ENCODE measurements around the gene WWOX. TPM values are rescaled to one million over a fixed set of nuclear protein-coding genes. Genes with fewer than 3 reads are reported as not detected.

Gene WWOX
- polyA plus RNA-seq, 1 donor (not counting 4 experiments of a cell fraction or from before 2014, with no cell fraction given): 5.1 TPM

GRCh38 chr16:78060809-78061208, 38.6 kb upstream of the WWOX start:
- no peak overlapping the region for H3K27ac ChIP-seq (ENCODE audit: control insufficient read depth, insufficient read depth, low read length)
- no peaks in the 10 kb centered on the region for H3K36me3 ChIP-seq (ENCODE audit: control insufficient read depth in 2 of 2, extremely low read depth in 1 of 2, insufficient read depth in 2 of 2, low read length in 2 of 2)
- H4K20me1 ChIP-seq (ENCODE audit: control insufficient read depth, extremely low read depth, insufficient read depth, low read length): no peaks in the 10 kb centered on the region
- DNase-seq (ENCODE audit: low read depth, low spot score) (no peak), FAIRE-seq (no peak)
- no peaks in the 10 kb centered on the region for H3K9me3 ChIP-seq (ENCODE audit: control insufficient read depth, low read depth, low read length)
- no peaks in the 10 kb centered on the region for H3K9me1 ChIP-seq (ENCODE audit: control insufficient read depth, extremely low read depth, insufficient read depth, low read length)
- no peaks in the 10 kb centered on the region for H3K27me3 ChIP-seq (ENCODE audit: control insufficient read depth, extremely low read depth, insufficient read depth, low read length)
- no peak overlapping the region for H3K4me2 ChIP-seq (ENCODE audit: control insufficient read depth, extremely low read depth, insufficient read depth, low read depth, low read length)
- no peak overlapping the region for H3K4me3 ChIP-seq (ENCODE audit: control insufficient read depth in 2 of 3, extremely low read depth in 1 of 3, insufficient read depth in 2 of 3, low read depth in 1 of 3, low read length in 3 of 3)
- H3K79me2 ChIP-seq (ENCODE audit: control insufficient read depth, insufficient read depth, low read length): no peaks in the 10 kb centered on the region
- TF ChIP-seq EZH2 (IDR thresholded peaks at IDR 0.05; ENCODE audit: low read length) (no peak), CTCF (optimal IDR thresholded peaks at IDR 0.05 in 1 of 3, IDR thresholded peaks at IDR 0.05 in 1 of 3, conservative IDR thresholded peaks at IDR 0.05 in 1 of 3; ENCODE audit: extremely low read depth in 1 of 3, insufficient read depth in 2 of 3, low read length in 3 of 3) (no peak)
- dilution Hi-C loops (cut with MboI; ENCODE audit: extremely low pct_ligation_motif_present, low sequenced_read_pairs): no loop called here
- no peak overlapping the region for H2AFZ ChIP-seq (ENCODE audit: control insufficient read depth, low read length)
- H3K9ac ChIP-seq (ENCODE audit: control insufficient read depth, extremely low read depth, insufficient read depth, low read length): no peak overlapping the region
- no peaks in the 10 kb centered on the region for H3K4me1 ChIP-seq (ENCODE audit: control insufficient read depth, extremely low read depth, insufficient read depth, low read length)

- H2AFZ ChIP-seq (ENCODE audit: control insufficient read depth, low read length): no peak overlapping the region
- no peak for FAIRE-seq
- H3K9ac ChIP-seq (ENCODE audit: control insufficient read depth, extremely low read depth, insufficient read depth, low read length): no peak overlapping the region
- no peaks in the 10 kb centered on the region for H3K36me3 ChIP-seq (ENCODE audit: control insufficient read depth in 2 of 2, extremely low read depth in 1 of 2, insufficient read depth in 2 of 2, low read length in 2 of 2)
- no peaks in the 10 kb centered on the region for H3K79me2 ChIP-seq (ENCODE audit: control insufficient read depth, insufficient read depth, low read length)
- H3K4me3 ChIP-seq (ENCODE audit: control insufficient read depth in 2 of 3, extremely low read depth in 1 of 3, insufficient read depth in 2 of 3, low read depth in 1 of 3, low read length in 3 of 3): no peak overlapping the region
- H3K27ac ChIP-seq (ENCODE audit: control insufficient read depth, insufficient read depth, low read length): no peak overlapping the region
- dilution Hi-C loops (cut with MboI; ENCODE audit: extremely low pct_ligation_motif_present, low sequenced_read_pairs): no loop called here
- H3K4me1 ChIP-seq (ENCODE audit: control insufficient read depth, extremely low read depth, insufficient read depth, low read length): no peaks in the 10 kb centered on the region
- no peaks in the 10 kb centered on the region for H3K27me3 ChIP-seq (ENCODE audit: control insufficient read depth, extremely low read depth, insufficient read depth, low read length)
- no peaks in the 10 kb centered on the region for H4K20me1 ChIP-seq (ENCODE audit: control insufficient read depth, extremely low read depth, insufficient read depth, low read length)
- H3K4me2 ChIP-seq (ENCODE audit: control insufficient read depth, extremely low read depth, insufficient read depth, low read depth, low read length): no peak overlapping the region
- no peak for DNase-seq (ENCODE audit: low read depth, low spot score)
- no peaks in the 10 kb centered on the region for H3K9me3 ChIP-seq (ENCODE audit: control insufficient read depth, low read depth, low read length)
- TF ChIP-seq CTCF (optimal IDR thresholded peaks at IDR 0.05 in 1 of 3, IDR thresholded peaks at IDR 0.05 in 1 of 3, conservative IDR thresholded peaks at IDR 0.05 in 1 of 3; ENCODE audit: extremely low read depth in 1 of 3, insufficient read depth in 2 of 3, low read length in 3 of 3) (no peak), EZH2 (IDR thresholded peaks at IDR 0.05; ENCODE audit: low read length) (no peak)
- H3K9me1 ChIP-seq (ENCODE audit: control insufficient read depth, extremely low read depth, insufficient read depth, low read length): no peaks in the 10 kb centered on the region
Observed at GRCh38 chr16:78065319-78065718, 34.1 kb upstream of the WWOX start.

Data from keratinocyte (primary cell).